Neural cell (in vitro differentiated cells): ENCODE data around the gene HIKESHI. TPM values are rescaled to one million over a fixed set of nuclear protein-coding genes. Genes with fewer than 3 reads are reported as not detected.

ENCODE experiments used
- H2AFZ ChIP-seq: fragments of 200-600, 300-800 bp; sonication (generic), shearing (Covaris generic); 2 replicates; pipeline ENCODE4 v1.6.0; 2014; ENCODE audit warnings: low read depth, mild to moderate bottlenecking, antibody characterized with exemption, low read length, moderate library complexity
- H3F3A ChIP-seq: fragments of 200-600 bp; shearing (Covaris generic); 2 replicates; pipeline ENCODE4 v1.6.1; 2016; ENCODE audit warnings: mild to moderate bottlenecking, moderate library complexity, mixed read lengths, antibody characterized with exemption, low read length; ENCODE audit not compliant: insufficient read depth, poor library complexity, severe bottlenecking
- H3K27ac ChIP-seq: fragments of 200-600, 300-800 bp; sonication (generic), shearing (Covaris generic); 2 replicates; pipeline ENCODE4 v1.5.1; 2014; ENCODE audit warnings: mild to moderate bottlenecking, low read length, moderate library complexity
- H3K27me3 ChIP-seq: fragments of 300-800, 200-600 bp; sonication (generic), shearing (Covaris generic); 2 replicates; pipeline ENCODE4 v1.6.0; 2014; ENCODE audit warnings: mild to moderate bottlenecking, low read depth, low read length, moderate library complexity; ENCODE audit not compliant: insufficient read depth
- H3K36me3 ChIP-seq: fragments of 300-800, 200-600 bp; sonication (generic), shearing (Covaris generic); 2 replicates; pipeline ENCODE4 v1.5.1; 2014; ENCODE audit warnings: mild to moderate bottlenecking, antibody characterized with exemption, low read length, moderate library complexity; ENCODE audit not compliant: insufficient read depth
- H3K4me2 ChIP-seq: fragments of 300-800, 200-600 bp; sonication (generic), shearing (Covaris generic); 2 replicates; pipeline ENCODE4 v1.6.0; 2014; ENCODE audit warnings: mild to moderate bottlenecking, low read length
- H3K4me3 ChIP-seq: fragments of 300-800, 200-600 bp; sonication (generic), shearing (Covaris generic); 2 replicates; pipeline ENCODE4 v1.5.1; 2014; ENCODE audit warnings: mild to moderate bottlenecking, low read length, moderate library complexity
- H3K79me2 ChIP-seq: fragments of 200-600 bp; shearing (Covaris generic); replicated peaks from 2 replicates; pipeline ENCODE4 v1.6.0; 2014; ENCODE audit warnings: mild to moderate bottlenecking, low read length, moderate library complexity; ENCODE audit not compliant: insufficient read depth
- H3K9ac ChIP-seq: fragments of 300-800, 200-600 bp; sonication (generic), shearing (Covaris generic); 2 replicates; pipeline ENCODE4 v1.6.1; 2016; ENCODE audit warnings: mild to moderate bottlenecking, low read length, mixed read lengths
- H3K9me2 ChIP-seq: fragments of 200-600 bp; shearing (Covaris generic); 2 replicates; pipeline ENCODE4 v1.6.1; 2016; ENCODE audit warnings: mild to moderate bottlenecking, low read length, mixed read lengths; ENCODE audit not compliant: insufficient read depth
- H3K9me3 ChIP-seq: fragments of 200-600, 300-800 bp; sonication (generic), shearing (Covaris generic); 2 replicates; pipeline ENCODE4 v1.6.1; 2016; ENCODE audit warnings: mild to moderate bottlenecking, mixed run types, low read length, moderate library complexity, mixed read lengths
- H4K20me1 ChIP-seq: fragments of 200-600 bp; shearing (Covaris generic); 2 replicates; pipeline ENCODE4 v1.6.1; 2016; ENCODE audit warnings: mild to moderate bottlenecking, mixed run types; ENCODE audit not compliant: insufficient read depth
- EP300 ChIP-seq: fragments of 450-650 bp; conservative IDR thresholded peaks from 2 replicates; pipeline ENCODE4 v1.6.1; 2014; ENCODE audit warnings: antibody characterized with exemption, mild to moderate bottlenecking, moderate library complexity; ENCODE audit not compliant: poor library complexity, severe bottlenecking
- EZH2 ChIP-seq: fragments of 200-600, 300-800 bp; shearing (Covaris generic), sonication (generic); IDR thresholded peaks from 2 replicates; pipeline ENCODE4 v1.6.1; 2014; ENCODE audit warnings: antibody characterized with exemption, low read length, borderline replicate concordance, mild to moderate bottlenecking; ENCODE audit not compliant: insufficient read depth, poor library complexity, severe bottlenecking
- MXI1 ChIP-seq: fragments of 450-650 bp; conservative IDR thresholded peaks from 2 replicates; pipeline ENCODE4 v1.6.1; 2014; ENCODE audit warnings: antibody characterized with exemption, mild to moderate bottlenecking; ENCODE audit not compliant: poor library complexity, severe bottlenecking
- POLR2AphosphoS5 ChIP-seq: IDR thresholded peaks from 2 replicates; pipeline ENCODE4 v1.6.1; 2012
- RAD21 ChIP-seq: fragments of 450-650 bp; conservative IDR thresholded peaks from 2 replicates; pipeline ENCODE4 v1.6.1; 2014; ENCODE audit warnings: antibody characterized with exemption, mild to moderate bottlenecking, moderate library complexity
- SMC3 ChIP-seq: fragments of 450-650 bp; conservative IDR thresholded peaks from 2 replicates; pipeline ENCODE4 v1.6.1; 2014; ENCODE audit warnings: antibody characterized with exemption, mild to moderate bottlenecking, moderate library complexity; ENCODE audit not compliant: poor library complexity
- TAF1 ChIP-seq: IDR thresholded peaks from 2 replicates; pipeline ENCODE4 v1.6.1; 2012; ENCODE audit warnings: low read depth
- polyA plus RNA-seq: library from polyadenylated mRNA; depleted of rRNA; stranded (reverse); fragments of >200 nt; gene quantifications from 2 replicates; pipeline ENCODE4 v1.2.3, GENCODE V29; 2014
- TF ChIP-seq, protein P1 (sequence below): fragments of 450-650 bp; IDR thresholded peaks from 2 replicates; pipeline ENCODE4 v1.5.1; 2014; ENCODE audit warnings: antibody characterized with exemption, mild to moderate bottlenecking, moderate library complexity; ENCODE audit not compliant: poor library complexity, severe bottlenecking
- TF ChIP-seq, protein P2 (sequence below): IDR thresholded peaks from 2 replicates; pipeline ENCODE4 v1.6.1; 2012; ENCODE audit warnings: borderline replicate concordance

The HIKESHI gene
- polyA plus RNA-seq, 1 donor from 2014 or later = 180 TPM

GRCh38 chr11:86365546-86365945 lies 63.5 kb downstream of the HIKESHI start:
- Histone ChIP-seq H2AFZ (no peak overlapping the region), H3K27me3 (no peaks in the 10 kb centered on the region), H4K20me1 (no peaks in the 10 kb centered on the region), H3F3A (no peaks in the 10 kb centered on the region), H3K9me3 (no peaks in the 10 kb centered on the region), H3K79me2 (no peaks in the 10 kb centered on the region), H3K27ac (no peak overlapping the region), H3K36me3 (no peaks in the 10 kb centered on the region), H3K9ac (no peak overlapping the region), H3K4me2 (no peak overlapping the region), H3K9me2 (no peaks in the 10 kb centered on the region), H3K4me3 (no peak overlapping the region)
- TF ChIP-seq, protein P1, sequence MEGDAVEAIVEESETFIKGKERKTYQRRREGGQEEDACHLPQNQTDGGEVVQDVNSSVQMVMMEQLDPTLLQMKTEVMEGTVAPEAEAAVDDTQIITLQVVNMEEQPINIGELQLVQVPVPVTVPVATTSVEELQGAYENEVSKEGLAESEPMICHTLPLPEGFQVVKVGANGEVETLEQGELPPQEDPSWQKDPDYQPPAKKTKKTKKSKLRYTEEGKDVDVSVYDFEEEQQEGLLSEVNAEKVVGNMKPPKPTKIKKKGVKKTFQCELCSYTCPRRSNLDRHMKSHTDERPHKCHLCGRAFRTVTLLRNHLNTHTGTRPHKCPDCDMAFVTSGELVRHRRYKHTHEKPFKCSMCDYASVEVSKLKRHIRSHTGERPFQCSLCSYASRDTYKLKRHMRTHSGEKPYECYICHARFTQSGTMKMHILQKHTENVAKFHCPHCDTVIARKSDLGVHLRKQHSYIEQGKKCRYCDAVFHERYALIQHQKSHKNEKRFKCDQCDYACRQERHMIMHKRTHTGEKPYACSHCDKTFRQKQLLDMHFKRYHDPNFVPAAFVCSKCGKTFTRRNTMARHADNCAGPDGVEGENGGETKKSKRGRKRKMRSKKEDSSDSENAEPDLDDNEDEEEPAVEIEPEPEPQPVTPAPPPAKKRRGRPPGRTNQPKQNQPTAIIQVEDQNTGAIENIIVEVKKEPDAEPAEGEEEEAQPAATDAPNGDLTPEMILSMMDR = no peak
- TF ChIP-seq SMC3 = no peak
- no peak for TF ChIP-seq EZH2
- TF ChIP-seq RAD21 = no peak
- TF ChIP-seq TAF1 = no peak
- TF ChIP-seq, protein P2, sequence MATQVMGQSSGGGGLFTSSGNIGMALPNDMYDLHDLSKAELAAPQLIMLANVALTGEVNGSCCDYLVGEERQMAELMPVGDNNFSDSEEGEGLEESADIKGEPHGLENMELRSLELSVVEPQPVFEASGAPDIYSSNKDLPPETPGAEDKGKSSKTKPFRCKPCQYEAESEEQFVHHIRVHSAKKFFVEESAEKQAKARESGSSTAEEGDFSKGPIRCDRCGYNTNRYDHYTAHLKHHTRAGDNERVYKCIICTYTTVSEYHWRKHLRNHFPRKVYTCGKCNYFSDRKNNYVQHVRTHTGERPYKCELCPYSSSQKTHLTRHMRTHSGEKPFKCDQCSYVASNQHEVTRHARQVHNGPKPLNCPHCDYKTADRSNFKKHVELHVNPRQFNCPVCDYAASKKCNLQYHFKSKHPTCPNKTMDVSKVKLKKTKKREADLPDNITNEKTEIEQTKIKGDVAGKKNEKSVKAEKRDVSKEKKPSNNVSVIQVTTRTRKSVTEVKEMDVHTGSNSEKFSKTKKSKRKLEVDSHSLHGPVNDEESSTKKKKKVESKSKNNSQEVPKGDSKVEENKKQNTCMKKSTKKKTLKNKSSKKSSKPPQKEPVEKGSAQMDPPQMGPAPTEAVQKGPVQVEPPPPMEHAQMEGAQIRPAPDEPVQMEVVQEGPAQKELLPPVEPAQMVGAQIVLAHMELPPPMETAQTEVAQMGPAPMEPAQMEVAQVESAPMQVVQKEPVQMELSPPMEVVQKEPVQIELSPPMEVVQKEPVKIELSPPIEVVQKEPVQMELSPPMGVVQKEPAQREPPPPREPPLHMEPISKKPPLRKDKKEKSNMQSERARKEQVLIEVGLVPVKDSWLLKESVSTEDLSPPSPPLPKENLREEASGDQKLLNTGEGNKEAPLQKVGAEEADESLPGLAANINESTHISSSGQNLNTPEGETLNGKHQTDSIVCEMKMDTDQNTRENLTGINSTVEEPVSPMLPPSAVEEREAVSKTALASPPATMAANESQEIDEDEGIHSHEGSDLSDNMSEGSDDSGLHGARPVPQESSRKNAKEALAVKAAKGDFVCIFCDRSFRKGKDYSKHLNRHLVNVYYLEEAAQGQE = no peak
- TF ChIP-seq EP300 = no peak
- no peak for TF ChIP-seq POLR2AphosphoS5
- TF ChIP-seq MXI1 = no peak

DNA sequence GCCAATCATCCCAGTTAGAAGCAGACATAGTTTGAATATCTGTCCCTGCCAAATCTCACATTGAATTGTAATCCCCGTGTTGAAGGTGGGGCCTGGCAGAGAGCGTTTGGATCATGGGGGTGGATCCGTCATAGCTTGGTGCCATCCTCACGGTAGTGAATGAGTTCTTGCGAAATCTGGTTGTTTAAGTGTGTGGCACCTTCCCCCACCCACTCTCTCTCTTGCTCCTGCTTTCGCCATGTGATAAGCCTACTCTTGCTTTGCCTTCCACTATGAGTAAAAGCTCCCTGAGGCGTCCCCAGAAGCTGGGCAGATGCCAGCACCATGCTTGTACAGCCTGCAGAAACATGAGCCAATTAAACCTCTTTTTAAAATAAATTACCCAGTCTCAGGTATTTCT lies 67.6 kb downstream of the HIKESHI start:
- H3K9me2 ChIP-seq = no peaks in the 10 kb centered on the region
- H3K9me3 ChIP-seq = no peaks in the 10 kb centered on the region
- H3K9ac ChIP-seq = no peak overlapping the region
- no peak for TF ChIP-seq POLR2AphosphoS5
- TF ChIP-seq SMC3 = no peak
- TF ChIP-seq EP300 = no peak
- TF ChIP-seq, protein P1 = no peak
- no peak overlapping the region for H2AFZ ChIP-seq
- no peak overlapping the region for H3K4me2 ChIP-seq
- H3K4me3 ChIP-seq = no peak overlapping the region
- no peaks in the 10 kb centered on the region for H3K27me3 ChIP-seq
- no peaks in the 10 kb centered on the region for H3K36me3 ChIP-seq
- H3K27ac ChIP-seq = peak overlapping the region; percentile 60
- H4K20me1 ChIP-seq = no peaks in the 10 kb centered on the region
- H3F3A ChIP-seq = no peaks in the 10 kb centered on the region
- no peaks in the 10 kb centered on the region for H3K79me2 ChIP-seq
